Ascending aorta (tissue), 2 donors: ENCODE data around the gene CCDC187. TPM values are rescaled to one million over a fixed set of nuclear protein-coding genes. Genes with fewer than 3 reads are reported as not detected.

ENCODE experiments used
- DNase-seq, 2 donors: peaks; one replicate each; pipeline ENCODE4 v3.0.0-alpha.2; 2019; ENCODE audit warnings: low spot score in 2 of 2
- H3K27ac ChIP-seq, 2 donors: fragments of 200-600 bp; sonication (generic); one replicate each; pipeline ENCODE4 v1.5.1; 2016 to 2017; ENCODE audit warnings: mild to moderate bottlenecking in 1 of 2
- H3K27me3 ChIP-seq: fragments of 200-600 bp; sonication (generic); one replicate; pipeline ENCODE4 v1.5.1; 2017
- H3K36me3 ChIP-seq, 2 donors: fragments of 200-600 bp; sonication (generic); one replicate each; pipeline ENCODE4 v1.5.1; 2016
- H3K4me1 ChIP-seq, 2 donors: fragments of 200-600 bp; sonication (generic); one replicate each; pipeline ENCODE4 v1.5.1; 2016 to 2017; ENCODE audit warnings: mild to moderate bottlenecking in 1 of 2
- H3K4me3 ChIP-seq, 2 donors: fragments of 200-600 bp; sonication (generic); one replicate each; pipeline ENCODE4 v1.5.1; 2016 to 2017; ENCODE audit warnings: mild to moderate bottlenecking in 1 of 2
- H3K9me3 ChIP-seq, 2 donors: fragments of 200-600 bp; sonication (generic); one replicate each; pipeline ENCODE4 v1.5.1; 2016
- intact Hi-C: fragments of 100-400 bp; cut with DNase I; formaldehyde crosslinking; loops from one replicate; pipeline ENCODE4 v1.15.1; 2023
- total RNA-seq: library from RNA; depleted of rRNA; stranded (reverse); fragments of >200 nt; gene quantifications from one replicate; pipeline ENCODE4 v1.1.0, GENCODE V29; 2016
- TF ChIP-seq, protein P1 (sequence below), 3 experiments: fragments of 200-600 bp in 2 of 3; fragments of 450-650 bp in 1 of 3; sonication (generic) in 2 of 3; IDR thresholded peaks; one replicate each; pipeline ENCODE4 v1.5.1; 2016 to 2019; ENCODE audit warnings: antibody characterized with exemption in 3 of 3, mild to moderate bottlenecking in 1 of 3, moderate library complexity in 1 of 3

Gene CCDC187
- total RNA-seq, 1 donor from 2014 or later: under 0.01 TPM

- TF ChIP-seq, protein P1, sequence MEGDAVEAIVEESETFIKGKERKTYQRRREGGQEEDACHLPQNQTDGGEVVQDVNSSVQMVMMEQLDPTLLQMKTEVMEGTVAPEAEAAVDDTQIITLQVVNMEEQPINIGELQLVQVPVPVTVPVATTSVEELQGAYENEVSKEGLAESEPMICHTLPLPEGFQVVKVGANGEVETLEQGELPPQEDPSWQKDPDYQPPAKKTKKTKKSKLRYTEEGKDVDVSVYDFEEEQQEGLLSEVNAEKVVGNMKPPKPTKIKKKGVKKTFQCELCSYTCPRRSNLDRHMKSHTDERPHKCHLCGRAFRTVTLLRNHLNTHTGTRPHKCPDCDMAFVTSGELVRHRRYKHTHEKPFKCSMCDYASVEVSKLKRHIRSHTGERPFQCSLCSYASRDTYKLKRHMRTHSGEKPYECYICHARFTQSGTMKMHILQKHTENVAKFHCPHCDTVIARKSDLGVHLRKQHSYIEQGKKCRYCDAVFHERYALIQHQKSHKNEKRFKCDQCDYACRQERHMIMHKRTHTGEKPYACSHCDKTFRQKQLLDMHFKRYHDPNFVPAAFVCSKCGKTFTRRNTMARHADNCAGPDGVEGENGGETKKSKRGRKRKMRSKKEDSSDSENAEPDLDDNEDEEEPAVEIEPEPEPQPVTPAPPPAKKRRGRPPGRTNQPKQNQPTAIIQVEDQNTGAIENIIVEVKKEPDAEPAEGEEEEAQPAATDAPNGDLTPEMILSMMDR (IDR thresholded peaks at IDR 0.05): no peak
- H3K4me1 ChIP-seq: no peaks in the 10 kb centered on the region
- H3K27ac ChIP-seq: no peak overlapping the region
- no peak for DNase-seq
- intact Hi-C loops: loop anchor here (5.0 kb wide), 1 partner anchor 48 kb away; the partner anchor contains the start of gene DNLZ
- no peaks in the 10 kb centered on the region for H3K36me3 ChIP-seq
- H3K4me3 ChIP-seq: no peak overlapping the region
- H3K27me3 ChIP-seq: peaks cover 4% of the 10 kb centered on the region
- no peaks in the 10 kb centered on the region for H3K9me3 ChIP-seq
These were observed 10.1 kb upstream of the CCDC187 start for GRCh38 chr9:136314056-136314416.

GRCh38 chr9:136313111-136314055, 9.5 kb upstream of the CCDC187 start:
- H3K27me3 ChIP-seq: peaks cover 4% of the 10 kb centered on the region
- H3K4me1 ChIP-seq: no peaks in the 10 kb centered on the region
- no peak overlapping the region for H3K27ac ChIP-seq
- DNase-seq: no peak
- no peaks in the 10 kb centered on the region for H3K36me3 ChIP-seq
- TF ChIP-seq, protein P1 (IDR thresholded peaks at IDR 0.05): no peak
- H3K9me3 ChIP-seq: no peaks in the 10 kb centered on the region
- no peak overlapping the region for H3K4me3 ChIP-seq
- intact Hi-C loops: loop anchor here (5.0 kb wide), 1 partner anchor 49 kb away; the partner anchor contains the start of gene DNLZ

DNA sequence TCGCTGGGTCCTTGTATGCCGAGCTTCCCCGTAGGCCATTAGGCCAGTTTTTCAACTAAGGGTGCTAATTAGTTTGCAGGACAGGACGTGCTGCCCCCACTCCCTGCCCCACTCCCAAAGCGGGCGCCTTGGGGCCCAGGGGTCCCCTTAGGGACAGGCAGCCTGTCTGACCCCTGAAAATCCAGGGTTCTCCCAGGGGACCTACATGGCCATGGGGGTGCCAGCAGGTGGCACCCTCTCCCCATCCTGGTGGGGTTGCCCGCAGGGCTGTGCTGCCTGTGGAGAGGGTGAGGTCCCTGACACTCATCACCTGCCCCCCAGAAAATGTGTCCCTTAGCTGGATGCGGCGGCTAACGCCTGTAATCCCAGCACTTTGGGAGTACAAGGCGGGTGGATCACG, 8.5 kb upstream of the CCDC187 start:
- TF ChIP-seq, protein P1 (IDR thresholded peaks at IDR 0.05): peak; percentile 27 to 50 (median 29)
- Histone ChIP-seq H3K4me1 (no peaks in the 10 kb centered on the region), H3K4me3 (no peak overlapping the region), H3K27me3 (peaks cover 4% of the 10 kb centered on the region), H3K36me3 (no peaks in the 10 kb centered on the region), H3K27ac (no peak overlapping the region), H3K9me3 (no peaks in the 10 kb centered on the region)
- DNase-seq: no peak
- intact Hi-C loops: loop anchor here (5.0 kb wide), 1 partner anchor 50 kb away; the partner anchor contains the start of gene DNLZ

DNA sequence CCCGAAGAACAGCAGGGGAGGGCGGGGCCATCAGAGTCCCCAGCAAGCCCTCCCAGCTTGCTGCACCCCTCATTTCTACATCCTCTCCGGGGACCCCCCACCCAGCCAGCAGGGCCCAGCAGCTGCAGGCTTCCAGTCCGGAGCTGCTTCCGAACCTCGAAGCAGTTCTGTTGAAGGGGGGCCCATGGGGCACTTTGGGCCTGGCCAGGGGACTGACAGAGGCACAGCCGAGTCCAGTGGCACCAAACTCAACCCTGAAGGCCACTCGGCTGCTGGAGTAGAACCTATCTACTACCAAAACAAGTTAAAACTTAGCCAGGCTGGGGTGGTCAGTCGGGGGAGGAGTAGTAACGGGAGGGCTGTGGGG, 8.1 kb upstream of the CCDC187 start:
- H3K27me3 ChIP-seq: peaks cover 4% of the 10 kb centered on the region

GRCh38 chr9:136311051-136312008, 7.4 kb upstream of the CCDC187 start:
- Histone ChIP-seq H3K36me3 (no peaks in the 10 kb centered on the region), H3K27me3 (peaks cover 4% of the 10 kb centered on the region), H3K4me1 (no peaks in the 10 kb centered on the region), H3K9me3 (no peaks in the 10 kb centered on the region), H3K27ac (no peak overlapping the region), H3K4me3 (no peak overlapping the region)
- TF ChIP-seq, protein P1 (IDR thresholded peaks at IDR 0.05): no peak
- intact Hi-C loops: loop anchor here (5.0 kb wide), 1 partner anchor 51 kb away; the partner anchor contains the start of gene DNLZ
- no peak for DNase-seq

More for the DNA sequence above, 8.1 kb upstream of the CCDC187 start:
- H3K4me3 ChIP-seq: no peak overlapping the region
- no peaks in the 10 kb centered on the region for H3K4me1 ChIP-seq
- TF ChIP-seq, protein P1 (IDR thresholded peaks at IDR 0.05): no peak
- no peaks in the 10 kb centered on the region for H3K36me3 ChIP-seq
- no peaks in the 10 kb centered on the region for H3K9me3 ChIP-seq
- DNase-seq: no peak
- no peak overlapping the region for H3K27ac ChIP-seq
- intact Hi-C loops: loop anchor here (5.0 kb wide), 1 partner anchor 50 kb away; the partner anchor contains the start of gene DNLZ
